Panc1 (cell line): Measurements from ENCODE around the gene PREP.

Source experiments
- CTCF ChIP-seq: fragments of 450-650 bp; IDR thresholded peaks from 2 replicates; pipeline ENCODE4 v1.5.1; 2017; ENCODE audit warnings: mild to moderate bottlenecking
- TCF7L2 ChIP-seq: IDR thresholded peaks from 2 replicates; pipeline ENCODE4 v1.6.1; 2011; ENCODE audit warnings: mild to moderate bottlenecking, low read depth, low read length, inconsistent platforms
- TF ChIP-seq, protein P1 (sequence below), 2 experiments: IDR thresholded peaks; 2 replicates each; pipeline ENCODE4 v1.6.1; 2011 to 2012; ENCODE audit warnings: low read depth in 2 of 2, control low read depth in 1 of 2, low read length in 1 of 2, mild to moderate bottlenecking in 1 of 2, moderate library complexity in 1 of 2; ENCODE audit not compliant: insufficient read depth in 1 of 2

GRCh38 chr6:105320765-105321164 lies 82.1 kb downstream of the PREP start:
- TF ChIP-seq CTCF (no peak), TCF7L2 (no peak)
- TF ChIP-seq, protein P1, sequence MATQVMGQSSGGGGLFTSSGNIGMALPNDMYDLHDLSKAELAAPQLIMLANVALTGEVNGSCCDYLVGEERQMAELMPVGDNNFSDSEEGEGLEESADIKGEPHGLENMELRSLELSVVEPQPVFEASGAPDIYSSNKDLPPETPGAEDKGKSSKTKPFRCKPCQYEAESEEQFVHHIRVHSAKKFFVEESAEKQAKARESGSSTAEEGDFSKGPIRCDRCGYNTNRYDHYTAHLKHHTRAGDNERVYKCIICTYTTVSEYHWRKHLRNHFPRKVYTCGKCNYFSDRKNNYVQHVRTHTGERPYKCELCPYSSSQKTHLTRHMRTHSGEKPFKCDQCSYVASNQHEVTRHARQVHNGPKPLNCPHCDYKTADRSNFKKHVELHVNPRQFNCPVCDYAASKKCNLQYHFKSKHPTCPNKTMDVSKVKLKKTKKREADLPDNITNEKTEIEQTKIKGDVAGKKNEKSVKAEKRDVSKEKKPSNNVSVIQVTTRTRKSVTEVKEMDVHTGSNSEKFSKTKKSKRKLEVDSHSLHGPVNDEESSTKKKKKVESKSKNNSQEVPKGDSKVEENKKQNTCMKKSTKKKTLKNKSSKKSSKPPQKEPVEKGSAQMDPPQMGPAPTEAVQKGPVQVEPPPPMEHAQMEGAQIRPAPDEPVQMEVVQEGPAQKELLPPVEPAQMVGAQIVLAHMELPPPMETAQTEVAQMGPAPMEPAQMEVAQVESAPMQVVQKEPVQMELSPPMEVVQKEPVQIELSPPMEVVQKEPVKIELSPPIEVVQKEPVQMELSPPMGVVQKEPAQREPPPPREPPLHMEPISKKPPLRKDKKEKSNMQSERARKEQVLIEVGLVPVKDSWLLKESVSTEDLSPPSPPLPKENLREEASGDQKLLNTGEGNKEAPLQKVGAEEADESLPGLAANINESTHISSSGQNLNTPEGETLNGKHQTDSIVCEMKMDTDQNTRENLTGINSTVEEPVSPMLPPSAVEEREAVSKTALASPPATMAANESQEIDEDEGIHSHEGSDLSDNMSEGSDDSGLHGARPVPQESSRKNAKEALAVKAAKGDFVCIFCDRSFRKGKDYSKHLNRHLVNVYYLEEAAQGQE (IDR thresholded peaks at IDR 0.05; ENCODE audit: insufficient read depth in 1 of 2, low read depth in 2 of 2, low read length in 1 of 2) = no peak
